Measurements from ENCODE around the gene MBLAC1.

DNA sequence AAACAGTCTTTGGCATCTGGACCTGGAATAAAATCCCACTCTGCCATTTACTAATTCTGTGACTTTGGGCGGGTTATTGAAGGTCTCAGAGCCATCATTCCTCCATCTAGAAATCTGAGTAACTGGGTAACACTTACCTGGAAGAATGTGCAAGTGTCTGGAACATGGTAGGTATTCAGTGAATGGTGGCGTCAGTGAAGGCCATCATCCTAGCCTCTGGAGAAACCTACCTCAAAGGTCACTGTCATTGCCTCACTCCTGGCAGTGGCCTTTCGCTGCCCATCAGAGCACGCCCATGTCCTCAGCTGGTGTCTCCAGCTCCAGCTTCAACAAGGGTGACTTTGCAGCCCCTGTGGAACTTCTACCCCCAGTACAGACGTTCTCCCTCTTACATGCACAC lies 37.1 kb downstream of the MBLAC1 start:
- no peak for TF ChIP-seq SP1 (IDR thresholded peaks at IDR 0.05)
- no peak for TF ChIP-seq FOXK2 (IDR thresholded peaks at IDR 0.05)
- TF ChIP-seq BHLHE40 (IDR thresholded peaks at IDR 0.05; ENCODE audit: borderline replicate concordance), result no peak
- TF ChIP-seq FOXM1 (IDR thresholded peaks at IDR 0.05; ENCODE audit: borderline replicate concordance), result no peak

Measured in HEK293T (cell line).